Fibroblast of lung (primary cell): ENCODE measurements around the gene IGF2R.

Source experiments
- EZH2 ChIP-seq: IDR thresholded peaks from 2 replicates; pipeline ENCODE4 v1.5.1; 2012; ENCODE audit warnings: low read length, control low read depth, mild to moderate bottlenecking; ENCODE audit errors: missing control alignments
- TF ChIP-seq, protein P1 (sequence below), 2 donors: IDR thresholded peaks in 1 of 2; conservative IDR thresholded peaks in 1 of 2; 1 replicate in 1 of 2; 2 replicates in 1 of 2; pipeline ENCODE4 v1.5.1; 2011 to 2012; ENCODE audit warnings: low read length in 2 of 2, control low read depth in 1 of 2, inconsistent platforms in 1 of 2, low read depth in 1 of 2, mild to moderate bottlenecking in 1 of 2

DNA sequence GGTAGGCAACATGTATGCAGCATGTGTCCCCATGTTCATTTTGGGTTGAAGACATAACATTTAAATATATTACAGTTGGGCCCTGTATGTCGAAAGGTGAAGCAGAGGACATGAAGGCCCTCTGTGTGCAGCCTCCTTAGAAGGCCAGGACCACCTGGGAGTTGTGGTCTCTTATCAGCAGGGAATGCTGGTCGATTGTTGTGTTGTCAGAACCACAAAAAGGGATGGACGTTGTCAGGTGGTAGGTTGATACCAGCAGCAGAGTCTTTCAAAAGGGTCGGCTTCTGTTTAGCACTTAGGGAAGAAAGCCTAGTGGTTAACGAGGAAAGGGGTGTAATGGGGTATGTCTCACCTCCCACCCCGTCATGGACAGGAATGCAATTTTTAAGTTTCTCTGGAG lies 85.4 kb downstream of the IGF2R start:
- TF ChIP-seq, protein P1, sequence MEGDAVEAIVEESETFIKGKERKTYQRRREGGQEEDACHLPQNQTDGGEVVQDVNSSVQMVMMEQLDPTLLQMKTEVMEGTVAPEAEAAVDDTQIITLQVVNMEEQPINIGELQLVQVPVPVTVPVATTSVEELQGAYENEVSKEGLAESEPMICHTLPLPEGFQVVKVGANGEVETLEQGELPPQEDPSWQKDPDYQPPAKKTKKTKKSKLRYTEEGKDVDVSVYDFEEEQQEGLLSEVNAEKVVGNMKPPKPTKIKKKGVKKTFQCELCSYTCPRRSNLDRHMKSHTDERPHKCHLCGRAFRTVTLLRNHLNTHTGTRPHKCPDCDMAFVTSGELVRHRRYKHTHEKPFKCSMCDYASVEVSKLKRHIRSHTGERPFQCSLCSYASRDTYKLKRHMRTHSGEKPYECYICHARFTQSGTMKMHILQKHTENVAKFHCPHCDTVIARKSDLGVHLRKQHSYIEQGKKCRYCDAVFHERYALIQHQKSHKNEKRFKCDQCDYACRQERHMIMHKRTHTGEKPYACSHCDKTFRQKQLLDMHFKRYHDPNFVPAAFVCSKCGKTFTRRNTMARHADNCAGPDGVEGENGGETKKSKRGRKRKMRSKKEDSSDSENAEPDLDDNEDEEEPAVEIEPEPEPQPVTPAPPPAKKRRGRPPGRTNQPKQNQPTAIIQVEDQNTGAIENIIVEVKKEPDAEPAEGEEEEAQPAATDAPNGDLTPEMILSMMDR (conservative IDR thresholded peaks at IDR 0.05 in 1 of 2, IDR thresholded peaks at IDR 0.05 in 1 of 2; ENCODE audit: low read depth in 1 of 2, low read length in 2 of 2): no peak
- TF ChIP-seq EZH2: no peak
